Effector memory CD4-positive, alpha-beta T cell (primary cell): ENCODE data around the gene BPTF.
"Not testable (repeated sequence)": the region's sequence is repeated elsewhere in the genome, so short reads cannot be mapped to it uniquely, and the experiment has no call there.

Experiments used
- DNase-seq, 3 donors: peaks; one replicate each; pipeline ENCODE4 v3.0.0-alpha.2; 2020
- H3K27ac ChIP-seq: 2 replicates; pipeline ENCODE4 v1.7.0; 2013; ENCODE audit warnings: mild to moderate bottlenecking, low read length, moderate library complexity; ENCODE audit not compliant: insufficient read depth, poor library complexity, severe bottlenecking
- H3K27me3 ChIP-seq: replicated peaks from 2 replicates; pipeline ENCODE4 v1.7.0; 2013; ENCODE audit warnings: mild to moderate bottlenecking, low read length; ENCODE audit not compliant: insufficient read depth, control insufficient read depth, poor library complexity, severe bottlenecking
- H3K36me3 ChIP-seq: 2 replicates; pipeline ENCODE4 v1.7.0; 2013; ENCODE audit warnings: mild to moderate bottlenecking, low read length, moderate library complexity; ENCODE audit not compliant: control insufficient read depth, insufficient read depth
- H3K4me1 ChIP-seq: 2 replicates; pipeline ENCODE4 v1.7.0; 2013; ENCODE audit warnings: low read length, mild to moderate bottlenecking; ENCODE audit not compliant: control insufficient read depth, insufficient read depth, poor library complexity, severe bottlenecking
- H3K4me3 ChIP-seq: 2 replicates; pipeline ENCODE4 v1.7.0; 2013; ENCODE audit warnings: low read length, low read depth, mild to moderate bottlenecking; ENCODE audit not compliant: insufficient read depth, poor library complexity, severe bottlenecking
- H3K9me3 ChIP-seq: 2 replicates; pipeline ENCODE4 v1.7.0; 2013; ENCODE audit warnings: mild to moderate bottlenecking, low read length, moderate library complexity; ENCODE audit not compliant: control insufficient read depth

BPTF gene

DNA sequence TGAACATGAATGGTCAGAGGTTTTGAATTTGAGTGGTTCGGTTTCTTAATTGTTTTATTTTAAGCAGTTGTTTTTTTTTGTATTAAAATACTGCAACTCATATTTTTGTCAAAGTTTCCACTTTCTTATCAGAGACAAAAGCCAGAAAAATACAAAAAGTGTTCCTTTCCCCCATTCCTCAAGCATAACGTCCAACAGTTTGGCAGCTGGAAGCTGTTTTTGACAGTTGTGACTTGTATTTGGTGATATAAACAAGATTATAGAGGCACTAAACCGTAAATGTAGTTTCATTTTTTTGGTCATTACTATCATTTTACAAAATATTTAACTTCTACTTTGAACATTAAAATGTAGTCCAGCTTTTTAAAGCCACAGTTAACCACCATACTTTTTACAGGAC is 135.0 kb downstream of the BPTF start:
- not testable (repeated sequence) for H3K9me3 ChIP-seq, DNase-seq, H3K27ac ChIP-seq, H3K27me3 ChIP-seq, H3K4me1 ChIP-seq, H3K4me3 ChIP-seq
- peaks cover 20% of the 10 kb centered on the region for H3K36me3 ChIP-seq

DNA sequence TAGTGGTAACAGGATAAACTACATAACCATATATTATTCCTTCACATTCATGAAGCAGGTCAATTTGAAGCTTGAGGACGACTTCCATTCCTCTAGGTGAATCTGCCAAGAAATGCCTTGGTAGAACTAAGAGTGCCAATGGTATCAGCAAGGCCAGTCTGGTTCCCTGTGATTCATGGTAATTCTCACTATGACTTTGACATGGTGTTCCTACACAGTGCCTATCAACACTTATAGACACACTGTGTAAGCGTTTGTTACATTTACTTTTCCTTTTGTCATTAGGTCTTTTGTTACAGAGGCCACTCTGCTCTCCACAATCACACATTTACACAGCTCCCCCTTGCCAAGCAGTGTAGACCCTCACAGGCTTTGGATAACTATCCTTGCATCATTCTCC is 136.9 kb downstream of the BPTF start:
- H3K4me3 ChIP-seq, H3K27ac ChIP-seq, DNase-seq, H3K4me1 ChIP-seq, H3K27me3 ChIP-seq, H3K9me3 ChIP-seq: not testable (repeated sequence)
- H3K36me3 ChIP-seq = peaks cover 29% of the 10 kb centered on the region

DNA sequence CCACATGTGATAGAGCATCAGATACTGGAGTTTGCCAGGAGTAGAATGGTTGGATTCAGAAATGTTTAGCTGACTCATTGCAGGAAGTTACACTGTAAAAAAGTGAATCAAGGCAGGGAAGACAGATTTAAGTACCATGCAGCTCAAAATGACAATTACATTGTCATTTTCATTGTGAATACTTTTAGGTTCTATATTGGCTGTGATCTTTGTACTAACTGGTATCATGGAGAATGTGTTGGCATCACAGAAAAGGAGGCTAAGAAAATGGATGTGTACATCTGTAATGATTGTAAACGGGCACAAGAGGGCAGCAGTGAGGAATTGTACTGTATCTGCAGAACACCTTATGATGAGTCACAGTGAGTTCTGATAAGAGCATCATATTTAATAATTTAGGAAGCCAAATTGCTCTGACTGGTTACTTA is 137.9 kb downstream of the BPTF start:
- peaks cover 27% of the 10 kb centered on the region for H3K36me3 ChIP-seq
- not testable (repeated sequence) for H3K9me3 ChIP-seq, H3K27me3 ChIP-seq, H3K27ac ChIP-seq, H3K4me1 ChIP-seq, H3K4me3 ChIP-seq
- peak; percentile 18 to 56 (median 31) for DNase-seq

DNA sequence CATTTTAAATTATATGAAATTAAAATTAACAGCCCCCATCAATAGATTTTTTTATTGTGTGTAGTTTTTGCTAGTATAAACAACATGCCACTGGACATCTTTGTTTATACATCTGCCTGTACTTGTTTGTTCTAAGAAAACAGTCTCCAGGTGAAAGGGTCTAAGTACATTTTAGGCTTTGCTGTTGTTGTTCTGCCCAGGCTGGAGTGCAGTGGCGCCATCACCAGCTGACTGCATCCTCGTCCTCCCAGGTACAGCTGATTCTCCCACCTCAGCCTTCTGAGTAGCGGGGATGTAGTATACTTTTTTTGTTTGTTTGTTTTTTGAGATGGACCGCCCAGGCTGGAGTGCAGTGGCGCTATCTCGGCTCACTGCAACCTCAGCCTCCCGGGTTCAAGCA is 145.5 kb downstream of the BPTF start:
- no peak overlapping the region for H3K4me3 ChIP-seq

DNA sequence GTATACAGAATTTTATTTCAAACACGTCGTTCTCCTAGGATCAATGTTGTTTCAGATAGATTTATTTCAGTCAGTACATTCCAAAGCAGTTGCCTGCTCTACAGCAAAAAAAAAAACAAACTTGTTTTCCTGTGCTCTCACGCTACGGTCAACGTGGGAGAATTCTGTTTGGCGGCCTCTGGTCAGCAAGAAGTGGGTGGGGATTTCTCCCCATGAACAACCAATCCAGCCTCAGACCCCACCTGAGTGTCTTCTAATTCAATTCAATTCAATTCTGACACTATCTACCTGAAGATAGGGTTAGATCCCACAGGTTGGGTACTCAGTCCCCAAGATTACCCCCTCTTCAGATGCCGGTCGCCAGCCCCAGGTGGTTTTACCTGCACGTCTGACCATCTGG is 148.9 kb downstream of the BPTF start:
- Histone ChIP-seq H3K36me3 (peaks cover 7% of the 10 kb centered on the region), H3K27ac (no peak overlapping the region), H3K9me3 (no peaks in the 10 kb centered on the region), H3K4me3 (no peak overlapping the region), H3K4me1 (no peaks in the 10 kb centered on the region), H3K27me3 (no peaks in the 10 kb centered on the region)
- DNase-seq = no peak

More for the DNA sequence above, 145.5 kb downstream of the BPTF start:
- no peak for DNase-seq
- no peak overlapping the region for H3K27ac ChIP-seq
- peaks cover 21% of the 10 kb centered on the region for H3K36me3 ChIP-seq
- H3K9me3 ChIP-seq = no peaks in the 10 kb centered on the region
- H3K27me3 ChIP-seq = no peaks in the 10 kb centered on the region
- H3K4me1 ChIP-seq = no peaks in the 10 kb centered on the region

DNA sequence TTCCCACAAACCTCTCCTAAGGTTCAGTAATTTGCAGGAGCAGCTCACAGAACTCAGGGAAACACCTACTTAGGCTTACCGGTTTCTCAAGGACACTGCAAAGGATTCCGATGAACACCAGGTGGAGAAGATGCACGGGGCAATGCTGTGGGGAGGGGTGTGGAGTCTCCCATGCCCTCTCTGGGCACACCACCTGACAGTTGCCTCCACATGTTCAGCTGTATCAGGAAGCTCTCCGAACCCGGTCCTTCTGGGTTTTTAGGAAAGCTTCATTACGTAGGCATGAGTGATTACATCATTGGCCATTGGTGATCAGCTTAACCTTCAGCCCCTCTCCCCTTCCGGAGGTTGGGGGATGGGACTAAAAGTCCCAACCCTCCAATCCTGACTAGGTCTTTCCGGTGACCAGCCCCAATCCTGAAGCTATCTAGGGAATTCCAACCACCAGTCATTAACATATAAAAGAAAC is 149.3 kb downstream of the BPTF start:
- peaks cover 7% of the 10 kb centered on the region for H3K36me3 ChIP-seq
- no peak for DNase-seq

DNA sequence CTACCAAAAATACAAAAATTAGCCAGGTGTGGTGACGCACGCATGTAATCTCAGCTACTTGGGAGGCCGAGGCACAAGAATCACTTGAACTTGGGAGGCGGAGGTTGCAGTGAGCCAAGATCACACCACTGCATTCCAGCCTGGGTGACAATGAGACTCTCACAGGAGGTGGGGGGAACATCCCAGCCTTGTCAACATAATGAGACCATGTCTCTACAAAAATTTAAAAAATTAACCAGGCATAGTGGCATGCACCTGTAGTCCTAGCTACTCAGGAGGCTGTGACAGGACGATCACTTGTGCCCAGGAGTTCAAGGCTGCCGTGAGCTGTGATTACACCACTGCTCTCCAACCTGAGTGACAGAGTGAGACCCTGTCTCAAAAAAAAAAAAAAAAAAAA is 151.0 kb downstream of the BPTF start:
- H3K9me3 ChIP-seq, H3K4me3 ChIP-seq, H3K27me3 ChIP-seq, H3K4me1 ChIP-seq, DNase-seq, H3K27ac ChIP-seq: not testable (repeated sequence)
- H3K36me3 ChIP-seq = peaks cover 10% of the 10 kb centered on the region

More for the DNA sequence above, 149.3 kb downstream of the BPTF start:
- Histone ChIP-seq H3K4me3 (no peak overlapping the region), H3K27ac (no peak overlapping the region), H3K4me1 (no peaks in the 10 kb centered on the region), H3K9me3 (no peaks in the 10 kb centered on the region), H3K27me3 (no peaks in the 10 kb centered on the region)

DNA sequence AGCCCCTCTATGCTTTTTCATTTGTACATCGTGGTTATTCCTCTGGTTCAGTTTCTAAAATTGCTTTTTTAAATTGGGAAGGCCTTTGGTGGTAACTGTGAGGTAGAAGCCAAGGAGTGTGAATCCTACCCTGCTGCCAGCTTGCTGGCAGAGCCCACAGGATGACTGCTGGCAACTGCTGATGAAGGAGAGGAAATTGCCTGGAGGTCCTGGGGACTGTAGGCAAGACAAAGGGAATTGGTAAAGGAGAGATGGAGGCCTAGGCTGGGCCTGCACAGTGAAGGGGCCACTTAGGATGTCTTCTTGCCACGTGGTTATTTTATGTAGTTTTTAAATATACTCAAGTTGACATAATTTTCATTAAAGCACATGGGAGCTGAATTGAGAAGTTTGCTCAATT is 155.2 kb downstream of the BPTF start:
- Histone ChIP-seq H3K36me3 (peaks cover 3% of the 10 kb centered on the region), H3K9me3 (no peaks in the 10 kb centered on the region), H3K4me3 (no peak overlapping the region), H3K27ac (no peak overlapping the region), H3K27me3 (no peaks in the 10 kb centered on the region), H3K4me1 (no peaks in the 10 kb centered on the region)
- no peak for DNase-seq

DNA sequence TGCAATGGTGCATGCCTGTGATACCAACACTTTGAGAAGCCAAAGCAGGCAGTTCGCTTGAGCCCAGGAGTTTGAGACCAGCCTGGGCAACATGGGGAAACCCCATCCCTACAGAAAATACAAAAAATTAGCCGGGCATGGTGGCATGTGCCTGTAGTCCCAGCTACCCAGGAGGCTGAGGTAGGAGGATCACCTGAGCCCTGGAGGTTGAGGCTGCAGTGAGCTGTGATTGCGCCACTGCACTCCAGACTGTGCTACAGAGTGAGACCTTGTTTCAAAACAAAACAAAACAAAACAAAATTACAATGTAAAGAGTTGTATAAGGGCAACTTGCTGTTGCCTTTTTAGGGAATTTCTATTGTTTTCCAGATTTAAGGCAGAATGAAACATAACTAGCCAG is 155.6 kb downstream of the BPTF start:
- not testable (repeated sequence) for H3K36me3 ChIP-seq, H3K27ac ChIP-seq, H3K9me3 ChIP-seq

DNA sequence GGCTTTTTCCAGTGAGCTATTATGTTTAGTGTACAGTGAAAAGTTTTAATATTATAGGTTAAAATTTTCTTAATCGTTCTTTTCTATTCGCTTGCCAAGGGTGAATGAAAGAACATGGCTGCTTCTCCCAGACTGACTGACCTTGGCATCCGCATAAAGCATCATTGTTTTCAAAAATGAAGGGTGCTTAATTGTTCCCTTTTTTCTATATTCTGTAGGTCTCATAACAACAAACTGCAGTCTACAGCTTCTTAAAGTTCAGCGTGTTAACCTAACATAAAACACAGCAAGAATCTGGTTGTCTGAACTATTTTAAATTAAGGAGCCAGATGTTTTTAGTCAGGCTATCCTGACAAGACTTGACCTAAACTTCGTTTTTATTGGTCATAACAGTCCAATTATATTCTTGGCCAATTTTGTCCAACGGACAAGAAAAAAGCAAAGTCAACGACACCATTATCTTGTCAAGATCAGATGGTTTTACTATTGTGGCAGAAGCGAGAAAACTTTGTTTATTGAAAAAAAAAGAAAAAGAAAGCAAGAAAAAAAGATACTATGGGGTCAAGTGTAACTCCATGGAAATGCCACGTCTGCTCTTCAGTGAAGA is 156.8 kb downstream of the BPTF start:
- H3K9me3 ChIP-seq = no peaks in the 10 kb centered on the region
- no peaks in the 10 kb centered on the region for H3K27me3 ChIP-seq
- no peak overlapping the region for H3K4me3 ChIP-seq
- H3K36me3 ChIP-seq = peaks cover 3% of the 10 kb centered on the region
- no peaks in the 10 kb centered on the region for H3K4me1 ChIP-seq
- H3K27ac ChIP-seq = no peak overlapping the region
- DNase-seq = no peak

More for the DNA sequence above, 155.6 kb downstream of the BPTF start:
- H3K4me3 ChIP-seq, H3K4me1 ChIP-seq, DNase-seq, H3K27me3 ChIP-seq: not testable (repeated sequence)
